ENCODE measurements around the gene TMEM9B. TPM values are rescaled to one million over a fixed set of nuclear protein-coding genes. Genes with fewer than 3 reads are reported as not detected.
"Not testable (repeated sequence)": the region's sequence is repeated elsewhere in the genome, so short reads cannot be mapped to it uniquely, and the experiment has no call there.

TMEM9B gene
- total RNA-seq, 4 donors from 2014 or later: 29.4 to 45.3 (median 40.1) TPM

GRCh38 chr11:8983552-8983951 lies 19.3 kb upstream of the TMEM9B start:
- no peak overlapping the region for H3K27ac ChIP-seq
- peaks cover 0 to 2% (median 0%) of the 10 kb centered on the region in 3 donors for H3K27me3 ChIP-seq
- no peak for ATAC-seq
- in situ Hi-C loops (cut with MboI; ENCODE audit: low sequenced_read_pairs in 4 of 4) (no loop called here), intact Hi-C loops (cut with DNase I; ENCODE audit: low total_unique reads) (no loop called here)
- TF ChIP-seq CTCF (IDR thresholded peaks at IDR 0.05 in 4 of 5, conservative IDR thresholded peaks at IDR 0.05 in 1 of 5) (no peak), POLR2A (IDR thresholded peaks at IDR 0.05) (no peak)
- H3K4me1 ChIP-seq: no peaks in the 10 kb centered on the region
- no peaks in the 10 kb centered on the region for H3K9me3 ChIP-seq
- no peak for DNase-seq
- H3K36me3 ChIP-seq: no peaks in the 10 kb centered on the region
- no peak overlapping the region for H3K4me3 ChIP-seq

GRCh38 chr11:8980485-8980884 lies 16.2 kb upstream of the TMEM9B start:
- H3K27ac ChIP-seq: no peak overlapping the region
- no peaks in the 10 kb centered on the region for H3K9me3 ChIP-seq
- H3K4me1 ChIP-seq: no peaks in the 10 kb centered on the region
- no peak overlapping the region for H3K4me3 ChIP-seq
- intact Hi-C loops (cut with DNase I; ENCODE audit: low total_unique reads): no loop called here
- H3K27me3 ChIP-seq: no peaks in the 10 kb centered on the region
- DNase-seq: no peak
- in situ Hi-C loops (cut with MboI; ENCODE audit: low sequenced_read_pairs in 4 of 4): no loop called here
- H3K36me3 ChIP-seq: no peaks in the 10 kb centered on the region
- no peak for TF ChIP-seq CTCF (IDR thresholded peaks at IDR 0.05 in 4 of 5, conservative IDR thresholded peaks at IDR 0.05 in 1 of 5)
- no peak for TF ChIP-seq POLR2A (IDR thresholded peaks at IDR 0.05)
- no peak for ATAC-seq

GRCh38 chr11:8979365-8979764 lies 15.1 kb upstream of the TMEM9B start:
- in situ Hi-C loops (cut with MboI; ENCODE audit: low sequenced_read_pairs in 4 of 4); intact Hi-C loops (cut with DNase I; ENCODE audit: low total_unique reads): not testable (repeated sequence)

GRCh38 chr11:8973121-8973520 lies 8.9 kb upstream of the TMEM9B start:
- H3K4me1 ChIP-seq: no peaks in the 10 kb centered on the region
- no peak for TF ChIP-seq POLR2A (IDR thresholded peaks at IDR 0.05)
- H3K4me3 ChIP-seq: no peak overlapping the region
- no peak for DNase-seq
- no peaks in the 10 kb centered on the region for H3K9me3 ChIP-seq
- intact Hi-C loops (cut with DNase I; ENCODE audit: low total_unique reads): no loop called here
- ATAC-seq: no peak
- H3K27me3 ChIP-seq: no peaks in the 10 kb centered on the region
- no peak overlapping the region for H3K27ac ChIP-seq
- H3K36me3 ChIP-seq: peaks cover 0 to 6% of the 10 kb centered on the region in 2 donors
- in situ Hi-C loops (cut with MboI; ENCODE audit: low sequenced_read_pairs in 4 of 4): loop anchor here in 1 of 4 donors (25.0 kb wide), 2 partner anchors 286 to 736 kb away; partner anchors contain the start of genes RPL27A and TRIM66

More at GRCh38 chr11:8979365-8979764, 15.1 kb upstream of the TMEM9B start:
- H3K4me1 ChIP-seq, DNase-seq, H3K4me3 ChIP-seq, H3K36me3 ChIP-seq, H3K27ac ChIP-seq, ATAC-seq, H3K27me3 ChIP-seq, H3K9me3 ChIP-seq: not testable (repeated sequence)

GRCh38 chr11:8971924-8972316 lies 7.7 kb upstream of the TMEM9B start:
- H3K9me3 ChIP-seq: no peaks in the 10 kb centered on the region
- intact Hi-C loops (cut with DNase I; ENCODE audit: low total_unique reads) (no loop called here), in situ Hi-C loops (cut with MboI; ENCODE audit: low sequenced_read_pairs in 4 of 4) (loop anchor here in 1 of 4 donors (25.0 kb wide), 2 partner anchors 285 to 735 kb away; partner anchors contain the start of genes RPL27A and TRIM66)
- peaks cover 0 to 13% of the 10 kb centered on the region in 2 donors for H3K36me3 ChIP-seq
- no peaks in the 10 kb centered on the region for H3K27me3 ChIP-seq
- H3K27ac ChIP-seq: no peak overlapping the region
- H3K4me1 ChIP-seq: no peaks in the 10 kb centered on the region
- ATAC-seq (no peak), DNase-seq (no peak)
- no peak for TF ChIP-seq CTCF (IDR thresholded peaks at IDR 0.05 in 4 of 5, conservative IDR thresholded peaks at IDR 0.05 in 1 of 5)
- no peak for TF ChIP-seq POLR2A (IDR thresholded peaks at IDR 0.05)
- H3K4me3 ChIP-seq: no peak overlapping the region

All from gastrocnemius medialis (tissue), 4 donors.